B cell (primary cell): Measurements from ENCODE around the gene TPST1. TPM values are rescaled to one million over a fixed set of nuclear protein-coding genes. Genes with fewer than 3 reads are reported as not detected.

Experiments
- ATAC-seq: fragments of 200-7000 bp; cut with Tn5 transposase; one replicate; pipeline ENCODE4 v1.10.0; 2021; ENCODE audit warnings: low read depth, mild to moderate bottlenecking, moderate number of reproducible peaks, moderate library complexity
- CTCF ChIA-PET: fragments of 350-600 bp; sonication (Branson Sonifier 250); formaldehyde crosslinking; loops from one replicate; lab custom pipeline; 2021; ENCODE audit warnings: antibody characterized with exemption, inconsistent platforms; lab: Charles Lee
- POLR2A ChIA-PET: fragments of 350-600 bp; sonication (Branson Sonifier 250); formaldehyde crosslinking; loops from one replicate; lab custom pipeline; 2021; ENCODE audit warnings: antibody characterized with exemption; lab: Charles Lee
- DNase-seq: peaks from one replicate; pipeline ENCODE4 v3.0.0; 2013
- H2AFZ ChIP-seq: 2 replicates; pipeline ENCODE4 v1.6.1; 2012; ENCODE audit warnings: mild to moderate bottlenecking, low read depth, low read length; ENCODE audit not compliant: insufficient read depth, poor library complexity, severe bottlenecking
- H3K27ac ChIP-seq, 2 donors: 1 replicate in 1 of 2; 2 replicates in 1 of 2; pipeline ENCODE4 v1.5.1; 2012 to 2013; ENCODE audit warnings: low read length in 2 of 2, mild to moderate bottlenecking in 2 of 2, moderate library complexity in 1 of 2
- H3K27me3 ChIP-seq, 4 experiments: fragments of 200-600 bp in 1 of 4; sonication (generic) in 1 of 4; replicated peaks in 1 of 4; 1 replicate in 2 of 4; 2 replicates in 2 of 4; pipeline versions ENCODE4 v1.6.1 to v1.7.0; 2013 to 2016; ENCODE audit warnings: low read length in 3 of 4, mild to moderate bottlenecking in 2 of 4, mixed read lengths in 1 of 4, moderate library complexity in 1 of 4; ENCODE audit not compliant: insufficient read depth in 4 of 4, control insufficient read depth in 3 of 4; ENCODE audit errors: control extremely low read depth in 1 of 4
- H3K36me3 ChIP-seq, 2 experiments: replicated peaks in 1 of 2; 1 replicate in 1 of 2; 2 replicates in 1 of 2; pipeline versions ENCODE4 v1.6.1 to v1.7.1; 2013; ENCODE audit warnings: low read length in 1 of 2; ENCODE audit not compliant: insufficient read depth in 2 of 2, control insufficient read depth in 1 of 2; ENCODE audit errors: control extremely low read depth in 1 of 2, extremely low read depth in 1 of 2
- H3K4me1 ChIP-seq, 2 donors: fragments of 200-600 bp in 1 of 2; sonication (generic) in 1 of 2; 1 replicate in 1 of 2; 2 replicates in 1 of 2; pipeline versions ENCODE4 v1.5.1 to v1.6.1; 2013 to 2017; ENCODE audit warnings: low read length in 2 of 2; ENCODE audit not compliant: control insufficient read depth in 2 of 2, insufficient read depth in 2 of 2
- H3K4me2 ChIP-seq: replicated peaks from 2 replicates; pipeline ENCODE3; 2012; ENCODE audit warnings: mild to moderate bottlenecking, low read depth, low read length; ENCODE audit not compliant: poor library complexity, severe bottlenecking
- H3K4me3 ChIP-seq, 5 experiments: fragments of 200-600 bp in 1 of 5; sonication (generic) in 1 of 5; 1 replicate in 3 of 5; 2 replicates in 2 of 5; pipeline versions ENCODE4 v1.5.1 to v1.7.0; 2011 to 2016; ENCODE audit warnings: low read length in 4 of 5, mild to moderate bottlenecking in 4 of 5, low read depth in 2 of 5, control low read depth in 1 of 5, moderate library complexity in 1 of 5; ENCODE audit not compliant: insufficient read depth in 1 of 5; ENCODE audit errors: control extremely low read depth in 1 of 5, extremely low read depth in 1 of 5
- H3K79me2 ChIP-seq: fragments of 200-600 bp; sonication (generic); one replicate; pipeline ENCODE4 v1.6.0; 2016; ENCODE audit warnings: low read length; ENCODE audit not compliant: control insufficient read depth, insufficient read depth
- H3K9ac ChIP-seq: fragments of 200-600 bp; sonication (generic); 2 replicates; pipeline ENCODE4 v1.6.1; 2017; ENCODE audit warnings: mild to moderate bottlenecking, low read length, moderate library complexity
- H3K9me3 ChIP-seq, 3 donors: one replicate each; pipeline versions ENCODE4 v1.6.1 to v1.7.1; 2013; ENCODE audit warnings: low read length in 2 of 3; ENCODE audit not compliant: control insufficient read depth in 2 of 3, insufficient read depth in 1 of 3; ENCODE audit errors: control extremely low read depth in 1 of 3
- H4K20me1 ChIP-seq: 2 replicates; pipeline ENCODE4 v1.6.0; 2012; ENCODE audit warnings: mild to moderate bottlenecking, low read length; ENCODE audit not compliant: insufficient read depth, control insufficient read depth, poor library complexity, severe bottlenecking
- H3K27ac Mint-ChIP-seq: one replicate; pipeline ENCODE4 v1.8.0; 2021; ENCODE audit warnings: mixed read lengths
- H3K27me3 Mint-ChIP-seq: one replicate; pipeline ENCODE4 v1.8.0; 2021; ENCODE audit warnings: mixed read lengths
- H3K4me1 Mint-ChIP-seq: one replicate; pipeline ENCODE4 v1.8.0; 2021; ENCODE audit warnings: mixed read lengths
- H3K4me3 Mint-ChIP-seq: one replicate; pipeline ENCODE4 v1.8.0; 2021; ENCODE audit warnings: mixed read lengths
- H3K9me3 Mint-ChIP-seq: one replicate; pipeline ENCODE4 v1.8.0; 2022; ENCODE audit warnings: mixed read lengths; ENCODE audit not compliant: insufficient read depth
- CTCF ChIP-seq: fragments of 200-600 bp; IDR thresholded peaks from one replicate; pipeline ENCODE4 v1.8.0; 2022; ENCODE audit warnings: antibody characterized with exemption, mild to moderate bottlenecking
- EZH2 ChIP-seq: IDR thresholded peaks from 2 replicates; pipeline ENCODE4 v1.6.1; 2012; ENCODE audit warnings: borderline replicate concordance, low read depth, mild to moderate bottlenecking, moderate library complexity, low read length; ENCODE audit not compliant: insufficient read depth, poor library complexity, severe bottlenecking
- WGBS: methylation state at CpG from one replicate; pipeline ENCODE4 v1.1.5; 2013; ENCODE audit warnings: missing lambda C conversion rate; ENCODE audit not compliant: insufficient coverage; 5-methylcytosine and 5-hydroxymethylcytosine counted together
- intact Hi-C: fragments of 100-400 bp; cut with micrococcal nuclease; formaldehyde crosslinking; loops from one replicate; pipeline ENCODE4 v1.10.0; 2022
- polyA plus RNA-seq: library from polyadenylated mRNA; depleted of rRNA; stranded (reverse); fragments of >200 nt; gene quantifications from 2 replicates; pipeline ENCODE4 v1.2.3, GENCODE V29; 2012
- total RNA-seq, 2 donors: library from RNA; stranded (reverse); fragments of 120-200 nt in 1 of 2; gene quantifications; 1 replicate in 1 of 2; 2 replicates in 1 of 2; pipeline versions ENCODE4 v1.2.3 to v1.2.4, GENCODE V29; 2013 to 2022

TPST1 gene
- total and polyA plus RNA-seq, 2 donors (not counting 1 experiment from before 2014, with no cell fraction given), result 13.0 to 17.0 TPM

GRCh38 chr7:66255534-66256100 lies 50.5 kb downstream of the TPST1 start:
- H4K20me1 ChIP-seq, result no peaks in the 10 kb centered on the region
- DNase-seq (no peak), ATAC-seq (no peak)
- H3K79me2 ChIP-seq, result peaks cover 7% of the 10 kb centered on the region
- CTCF ChIA-PET, result no interaction called here
- no peak overlapping the region for H3K4me3 ChIP-seq
- no peak overlapping the region for H3K27ac Mint-ChIP-seq
- intact Hi-C loops, result no loop called here
- TF ChIP-seq CTCF (no peak), EZH2 (no peak)
- POLR2A ChIA-PET, result no interaction called here
- no peaks in the 10 kb centered on the region for H3K36me3 ChIP-seq
- no peaks in the 10 kb centered on the region for H3K9me3 Mint-ChIP-seq
- H3K27me3 Mint-ChIP-seq, result no peaks in the 10 kb centered on the region
- no peak overlapping the region for H3K4me3 Mint-ChIP-seq
- no peak overlapping the region for H3K9ac ChIP-seq
- no peaks in the 10 kb centered on the region for H3K9me3 ChIP-seq
- no peak overlapping the region for H2AFZ ChIP-seq
- H3K27me3 ChIP-seq, result no peaks in the 10 kb centered on the region
- H3K27ac ChIP-seq, result no peak overlapping the region
- H3K4me2 ChIP-seq, result no peak overlapping the region
- no peaks in the 10 kb centered on the region for H3K4me1 ChIP-seq
- H3K4me1 Mint-ChIP-seq, result peaks cover 5% of the 10 kb centered on the region

- no peak overlapping the region for H3K4me3 Mint-ChIP-seq
- H3K4me1 ChIP-seq, result no peaks in the 10 kb centered on the region
- DNase-seq (no peak), ATAC-seq (no peak)
- no peaks in the 10 kb centered on the region for H3K9me3 Mint-ChIP-seq
- H4K20me1 ChIP-seq, result no peaks in the 10 kb centered on the region
- ChIA-PET CTCF (no interaction called here), POLR2A (no interaction called here)
- WGBS, result 0% methylated on average over 1 of the region's 1 CpG
- TF ChIP-seq CTCF (no peak), EZH2 (no peak)
- peaks cover 11% of the 10 kb centered on the region for H3K79me2 ChIP-seq
- H3K9me3 ChIP-seq, result no peaks in the 10 kb centered on the region
- no peak overlapping the region for H2AFZ ChIP-seq
- intact Hi-C loops, result no loop called here
- no peak overlapping the region for H3K27ac Mint-ChIP-seq
- no peaks in the 10 kb centered on the region for H3K27me3 ChIP-seq
- no peaks in the 10 kb centered on the region for H3K27me3 Mint-ChIP-seq
- H3K9ac ChIP-seq, result no peak overlapping the region
- no peak overlapping the region for H3K4me3 ChIP-seq
- no peak overlapping the region for H3K4me2 ChIP-seq
- peaks cover 5% of the 10 kb centered on the region for H3K4me1 Mint-ChIP-seq
- no peaks in the 10 kb centered on the region for H3K36me3 ChIP-seq
- no peak overlapping the region for H3K27ac ChIP-seq
These were observed 51.1 kb downstream of the TPST1 start for GRCh38 chr7:66256281-66256680.
